Loucy (cell line): ENCODE data around the gene USP17L17.
"Not testable (repeated sequence)": the region's sequence is repeated elsewhere in the genome, so short reads cannot be mapped to it uniquely, and the experiment has no call there.

Experiments
- H2AFZ ChIP-seq: fragments of 200-600 bp; sonication (generic); 2 replicates; pipeline ENCODE4 v1.6.0; 2016; ENCODE audit warnings: antibody characterized with exemption, mild to moderate bottlenecking, low read length, moderate library complexity
- H3F3A ChIP-seq: fragments of 200-600 bp; 2 replicates; pipeline ENCODE4 v1.6.0; 2016; ENCODE audit warnings: antibody characterized with exemption, low read depth, mild to moderate bottlenecking
- H3K27me3 ChIP-seq: fragments of 200-600 bp; sonication (generic); 2 replicates; pipeline ENCODE4 v1.6.1; 2014; ENCODE audit warnings: low read length, mild to moderate bottlenecking; ENCODE audit not compliant: insufficient read depth, poor library complexity, severe bottlenecking
- H3K36me3 ChIP-seq: fragments of 200-600 bp; sonication (generic); 2 replicates; pipeline ENCODE4 v1.6.1; 2016; ENCODE audit warnings: low read length; ENCODE audit not compliant: insufficient read depth
- H3K4me1 ChIP-seq: fragments of 200-600 bp; sonication (generic); 2 replicates; pipeline ENCODE4 v1.5.1; 2014; ENCODE audit warnings: low read length, mild to moderate bottlenecking; ENCODE audit not compliant: insufficient read depth, poor library complexity, severe bottlenecking
- H3K4me2 ChIP-seq: fragments of 200-600 bp; sonication (generic); 2 replicates; pipeline ENCODE4 v1.6.0; 2014; ENCODE audit warnings: antibody characterized with exemption, low read length, low read depth, mild to moderate bottlenecking; ENCODE audit not compliant: poor library complexity, severe bottlenecking
- H3K4me3 ChIP-seq: fragments of 200-600 bp; sonication (generic); 2 replicates; pipeline ENCODE4 v1.5.1; 2014; ENCODE audit warnings: low read length, mild to moderate bottlenecking, mixed read lengths; ENCODE audit not compliant: poor library complexity, severe bottlenecking
- H3K79me2 ChIP-seq: fragments of 200-600 bp; sonication (generic); 2 replicates; pipeline ENCODE4 v1.6.1; 2014; ENCODE audit warnings: low read length; ENCODE audit not compliant: insufficient read depth
- H3K9ac ChIP-seq: fragments of 200-600 bp; sonication (generic); 2 replicates; pipeline ENCODE4 v1.6.0; 2014; ENCODE audit warnings: mild to moderate bottlenecking, low read depth, low read length, moderate library complexity; ENCODE audit not compliant: poor library complexity, severe bottlenecking
- H3K9me2 ChIP-seq: fragments of 200-600 bp; sonication (generic); replicated peaks from 2 replicates; pipeline ENCODE4 v1.6.1; 2016; ENCODE audit warnings: low read depth, low read length, mixed read lengths
- H3K9me3 ChIP-seq: fragments of 200-600 bp; sonication (generic); 2 replicates; pipeline ENCODE4 v1.6.1; 2014; ENCODE audit warnings: mild to moderate bottlenecking, antibody characterized with exemption, low read length, low read depth; ENCODE audit not compliant: insufficient read depth
- H4K20me1 ChIP-seq: fragments of 200-600 bp; sonication (generic); 2 replicates; pipeline ENCODE4 v1.6.0; 2014; ENCODE audit warnings: antibody characterized with exemption, low read length, mild to moderate bottlenecking; ENCODE audit not compliant: insufficient read depth, poor library complexity, severe bottlenecking

The USP17L17 gene

DNA sequence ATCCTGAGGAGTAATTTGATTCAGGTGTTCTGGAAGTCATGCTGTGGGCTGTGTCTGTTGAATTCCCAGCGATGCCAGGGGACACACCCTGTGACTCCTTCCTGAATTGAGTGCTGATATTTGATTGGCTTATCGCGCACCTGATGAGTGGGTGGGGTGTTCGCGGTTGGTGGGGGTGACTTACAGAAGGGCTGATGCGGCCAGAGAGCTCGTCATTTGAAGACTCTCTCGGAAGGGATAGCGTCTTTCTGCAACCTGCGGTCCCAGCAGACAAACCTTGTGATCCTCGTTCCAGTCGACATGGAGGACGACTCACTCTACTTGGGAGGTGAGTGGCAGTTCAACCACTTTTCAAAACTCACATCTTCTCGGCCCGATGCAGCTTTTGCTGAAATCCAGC, 9.6 kb upstream of the USP17L17 start, which contains the start of gene USP17L15:
TSS of gene USP17L15 (plus strand) at position 301 of the 400 bp plus-strand sequence. CDS start at position 301, 0 bp downstream.
- not testable (repeated sequence) for H3K4me1 ChIP-seq, H3K79me2 ChIP-seq, H3K4me3 ChIP-seq, H3K9ac ChIP-seq, H3K36me3 ChIP-seq, H2AFZ ChIP-seq, H4K20me1 ChIP-seq, H3K9me3 ChIP-seq, H3K4me2 ChIP-seq, H3K9me2 ChIP-seq, H3F3A ChIP-seq, H3K27me3 ChIP-seq

DNA sequence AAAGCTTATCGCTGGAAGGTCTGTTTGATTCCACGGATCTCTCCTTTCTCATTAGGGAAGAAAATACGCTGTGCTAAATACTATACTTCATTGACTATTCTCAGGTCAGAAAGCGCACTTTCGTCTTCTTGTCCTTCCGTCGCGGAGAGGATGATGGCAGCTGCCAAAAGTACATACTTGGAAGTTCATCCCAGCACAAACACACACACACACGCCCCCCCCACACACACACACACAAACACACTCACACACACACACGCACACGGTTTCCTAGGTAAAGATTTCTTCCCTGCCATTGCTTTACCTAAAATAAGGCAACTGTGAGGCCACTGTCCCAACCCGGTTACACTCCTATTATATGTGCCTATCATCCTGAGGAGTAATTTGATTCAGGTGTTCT, 5.2 kb upstream of the USP17L17 start:
- H3K9me3 ChIP-seq, H3F3A ChIP-seq, H3K27me3 ChIP-seq, H2AFZ ChIP-seq, H3K9me2 ChIP-seq, H3K4me3 ChIP-seq, H3K79me2 ChIP-seq, H3K9ac ChIP-seq, H3K4me1 ChIP-seq, H3K36me3 ChIP-seq, H4K20me1 ChIP-seq, H3K4me2 ChIP-seq: not testable (repeated sequence)

- not testable (repeated sequence) for H3K36me3 ChIP-seq, H3K9ac ChIP-seq, H2AFZ ChIP-seq, H4K20me1 ChIP-seq, H3F3A ChIP-seq, H3K9me2 ChIP-seq, H3K9me3 ChIP-seq, H3K4me1 ChIP-seq, H3K4me3 ChIP-seq, H3K27me3 ChIP-seq, H3K4me2 ChIP-seq, H3K79me2 ChIP-seq
Measured at GRCh38 chr4:9247953-9248680, 4.4 kb downstream of the USP17L17 start, which contains the start of gene USP17L18. USP17L18 (plus strand) TSS chr4:9248630; CDS start chr4:9248630, 0 bp downstream.

- not testable (repeated sequence) for H3K4me3 ChIP-seq, H3K27me3 ChIP-seq
Measured at GRCh38 chr4:9253078-9253477, 9.4 kb downstream of the USP17L17 start, which contains the start of gene USP17L19. USP17L19 (plus strand) TSS chr4:9253378; CDS start chr4:9253378, 0 bp downstream.

GRCh38 chr4:9257824-9258223, 14.1 kb downstream of the USP17L17 start, which contains the start of gene USP17L20:
USP17L20 (plus strand) TSS chr4:9258124; CDS start chr4:9258124, 0 bp downstream.
- H3K9ac ChIP-seq, H3F3A ChIP-seq, H3K27me3 ChIP-seq, H3K36me3 ChIP-seq, H3K4me3 ChIP-seq, H3K79me2 ChIP-seq, H3K9me3 ChIP-seq, H3K9me2 ChIP-seq, H3K4me2 ChIP-seq, H3K4me1 ChIP-seq, H4K20me1 ChIP-seq, H2AFZ ChIP-seq: not testable (repeated sequence)

More at GRCh38 chr4:9253078-9253477, 9.4 kb downstream of the USP17L17 start, which contains the start of gene USP17L19:
- not testable (repeated sequence) for H3K36me3 ChIP-seq, H2AFZ ChIP-seq, H3K9ac ChIP-seq, H3K9me3 ChIP-seq, H3K4me2 ChIP-seq, H3F3A ChIP-seq, H4K20me1 ChIP-seq, H3K4me1 ChIP-seq, H3K9me2 ChIP-seq, H3K79me2 ChIP-seq

DNA sequence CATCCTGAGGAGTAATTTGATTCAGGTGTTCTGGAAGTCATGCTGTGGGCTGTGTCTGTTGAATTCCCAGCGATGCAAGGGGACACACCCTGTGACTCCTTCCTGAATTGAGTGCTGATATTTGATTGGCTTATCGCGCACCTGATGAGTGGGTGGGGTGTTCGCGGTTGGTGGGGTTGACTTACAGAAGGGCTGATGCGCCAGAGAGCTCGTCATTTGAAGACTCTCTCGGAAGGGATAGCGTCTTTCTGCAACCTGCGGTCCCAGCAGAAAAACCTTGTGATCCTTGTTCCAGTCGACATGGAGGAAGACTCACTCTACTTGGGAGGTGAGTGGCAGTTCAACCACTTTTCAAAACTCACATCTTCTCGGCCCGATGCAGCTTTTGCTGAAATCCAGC, 18.9 kb downstream of the USP17L17 start, which contains the start of gene USP17L21:
TSS of gene USP17L21 (plus strand) at position 301 of the 400 bp plus-strand sequence. CDS start at position 301, 0 bp downstream.
- H3K9me3 ChIP-seq, H4K20me1 ChIP-seq, H3K9me2 ChIP-seq, H3K36me3 ChIP-seq, H2AFZ ChIP-seq, H3K79me2 ChIP-seq, H3K4me1 ChIP-seq, H3K27me3 ChIP-seq, H3K9ac ChIP-seq, H3K4me2 ChIP-seq, H3K4me3 ChIP-seq, H3F3A ChIP-seq: not testable (repeated sequence)

DNA sequence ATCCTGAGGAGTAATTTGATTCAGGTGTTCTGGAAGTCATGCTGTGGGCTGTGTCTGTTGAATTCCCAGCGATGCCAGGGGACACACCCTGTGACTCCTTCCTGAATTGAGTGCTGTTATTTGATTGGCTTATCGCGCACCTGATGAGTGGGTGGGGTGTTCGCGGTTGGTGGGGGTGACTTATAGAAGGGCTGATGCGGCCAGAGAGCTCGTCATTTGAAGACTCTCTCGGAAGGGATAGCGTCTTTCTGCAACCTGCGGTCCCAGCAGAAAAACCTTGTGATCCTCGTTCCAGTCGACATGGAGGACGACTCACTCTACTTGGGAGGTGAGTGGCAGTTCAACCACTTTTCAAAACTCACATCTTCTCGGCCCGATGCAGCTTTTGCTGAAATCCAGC, 23.6 kb downstream of the USP17L17 start, which contains the start of gene USP17L22:
TSS of gene USP17L22 (plus strand) at position 301 of the 400 bp plus-strand sequence. CDS start at position 301, 0 bp downstream.
- not testable (repeated sequence) for H2AFZ ChIP-seq, H3K4me1 ChIP-seq, H3K9ac ChIP-seq, H3K79me2 ChIP-seq, H3K9me3 ChIP-seq, H3K9me2 ChIP-seq, H3K4me3 ChIP-seq, H3F3A ChIP-seq, H3K27me3 ChIP-seq, H3K36me3 ChIP-seq, H3K4me2 ChIP-seq, H4K20me1 ChIP-seq
